ENCODE results near the gene EFHD2. TPM values are rescaled to one million over a fixed set of nuclear protein-coding genes. Genes with fewer than 3 reads are reported as not detected.

The EFHD2 gene
- total and polyA plus RNA-seq, 2 experiments from 2014 or later = 43.9 to 58.2 TPM

GRCh38 chr1:15380601-15381508 is 28.8 kb upstream of the EFHD2 start:
- no peak for DNase-seq (ENCODE audit: low read depth in 1 of 2, low spot score in 1 of 2)
- no peaks in the 10 kb centered on the region for H3K36me3 ChIP-seq
- H3K27me3 ChIP-seq = peaks cover 23% of the 10 kb centered on the region
- H3K4me3 ChIP-seq = no peak overlapping the region
- peaks cover 20% of the 10 kb centered on the region for H3K4me1 ChIP-seq (ENCODE audit: low read depth)
- no peak for TF ChIP-seq CTCF (IDR thresholded peaks at IDR 0.05; ENCODE audit: low read depth, low read length)
- H3K9me3 ChIP-seq (ENCODE audit: low read depth) = no peaks in the 10 kb centered on the region
- H3K27ac ChIP-seq = no peak overlapping the region

GRCh38 chr1:15381805-15382204 is 27.9 kb upstream of the EFHD2 start:
- TF ChIP-seq CTCF (IDR thresholded peaks at IDR 0.05; ENCODE audit: low read depth, low read length) = no peak
- no peak for DNase-seq (ENCODE audit: low read depth in 1 of 2, low spot score in 1 of 2)
- no peak overlapping the region for H3K4me3 ChIP-seq
- no peaks in the 10 kb centered on the region for H3K9me3 ChIP-seq (ENCODE audit: low read depth)
- H3K4me1 ChIP-seq (ENCODE audit: low read depth) = peaks cover 20% of the 10 kb centered on the region
- H3K27ac ChIP-seq = no peak overlapping the region
- no peaks in the 10 kb centered on the region for H3K36me3 ChIP-seq
- H3K27me3 ChIP-seq = peaks cover 31% of the 10 kb centered on the region

- no peak for TF ChIP-seq CTCF (IDR thresholded peaks at IDR 0.05; ENCODE audit: low read depth, low read length)
- Histone ChIP-seq H3K36me3 (no peaks in the 10 kb centered on the region), H3K27me3 (peaks cover 38% of the 10 kb centered on the region), H3K27ac (no peak overlapping the region), H3K9me3 (ENCODE audit: low read depth) (no peaks in the 10 kb centered on the region), H3K4me1 (ENCODE audit: low read depth) (peaks cover 9% of the 10 kb centered on the region), H3K4me3 (no peak overlapping the region)
- DNase-seq (ENCODE audit: low read depth in 1 of 2, low spot score in 1 of 2) = no peak
Measured at GRCh38 chr1:15382601-15383518, 26.8 kb upstream of the EFHD2 start.

GRCh38 chr1:15383810-15384209 is 25.9 kb upstream of the EFHD2 start:
- DNase-seq (ENCODE audit: low read depth in 1 of 2, low spot score in 1 of 2) = no peak
- Histone ChIP-seq H3K36me3 (no peaks in the 10 kb centered on the region), H3K27me3 (peaks cover 42% of the 10 kb centered on the region), H3K4me1 (ENCODE audit: low read depth) (no peaks in the 10 kb centered on the region), H3K27ac (no peak overlapping the region), H3K9me3 (ENCODE audit: low read depth) (no peaks in the 10 kb centered on the region), H3K4me3 (no peak overlapping the region)
- no peak for TF ChIP-seq CTCF (IDR thresholded peaks at IDR 0.05; ENCODE audit: low read depth, low read length)

- peaks cover 45% of the 10 kb centered on the region for H3K27me3 ChIP-seq
- H3K9me3 ChIP-seq (ENCODE audit: low read depth) = no peaks in the 10 kb centered on the region
- peak in 1 of 2 donors; percentile 21 for DNase-seq (ENCODE audit: low read depth in 1 of 2, low spot score in 1 of 2)
- H3K36me3 ChIP-seq = no peaks in the 10 kb centered on the region
- no peak overlapping the region for H3K4me3 ChIP-seq
- no peak overlapping the region for H3K27ac ChIP-seq
- no peaks in the 10 kb centered on the region for H3K4me1 ChIP-seq (ENCODE audit: low read depth)
- no peak for TF ChIP-seq CTCF (IDR thresholded peaks at IDR 0.05; ENCODE audit: low read depth, low read length)
Measured at GRCh38 chr1:15384301-15384901, 25.3 kb upstream of the EFHD2 start.

Measured in cardiac muscle cell (in vitro differentiated cells and primary cell).